ENCODE data around the gene KCNK1. TPM values are rescaled to one million over a fixed set of nuclear protein-coding genes. Genes with fewer than 3 reads are reported as not detected.
"Not testable (repeated sequence)": the region's sequence is repeated elsewhere in the genome, so short reads cannot be mapped to it uniquely, and the experiment has no call there.

Gene KCNK1
- total and polyA plus RNA-seq, 3 experiments from 2014 or later, result 1.1 to 1.4 TPM; not detected in 1

DNA sequence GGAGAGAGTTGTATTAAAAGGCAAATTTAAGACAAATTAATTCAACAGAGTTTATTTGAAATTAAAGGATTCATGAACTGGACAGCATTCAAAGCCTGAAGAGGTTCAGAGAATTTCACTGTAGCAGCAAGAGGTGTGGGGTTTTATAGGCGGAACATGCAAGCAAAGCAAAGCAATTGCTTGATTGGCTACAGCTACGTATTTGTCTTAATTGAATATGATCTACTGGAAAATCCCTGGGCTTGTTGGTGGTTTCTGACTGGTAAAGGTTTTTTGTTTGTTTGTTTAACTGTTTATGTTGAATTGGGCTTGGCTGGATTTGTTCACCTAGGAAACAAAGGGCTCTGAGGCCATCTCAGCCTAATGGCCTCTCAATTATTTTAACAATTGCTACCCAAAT is 61.5 kb downstream of the KCNK1 start:
- H3K9me3 ChIP-seq (ENCODE audit: low read length), result no peaks in the 10 kb centered on the region
- H3K36me3 Mint-ChIP-seq, result no peaks in the 10 kb centered on the region
- H3K9me3 Mint-ChIP-seq, result peaks cover 0 to 2% (median 0%) of the 10 kb centered on the region in 5 donors
- no peak overlapping the region for H3K27ac Mint-ChIP-seq
- H3K27me3 ChIP-seq (ENCODE audit: insufficient read depth, low read length, poor library complexity, severe bottlenecking), result no peaks in the 10 kb centered on the region
- ChIA-PET CTCF (no interaction called here), POLR2A (no interaction called here)
- no peak overlapping the region for H3K4me3 ChIP-seq (ENCODE audit: low read length)
- DNase-seq, result no peak
- H3K4me1 ChIP-seq (ENCODE audit: insufficient read depth, low read length), result no peaks in the 10 kb centered on the region
- peaks cover 1 to 23% of the 10 kb centered on the region in 2 donors for H3K27me3 Mint-ChIP-seq
- H3K4me3 Mint-ChIP-seq, result no peak overlapping the region
- no peaks in the 10 kb centered on the region for H3K4me1 Mint-ChIP-seq
- no peak overlapping the region for H3K27ac ChIP-seq (ENCODE audit: low read depth, low read length)
- H3K36me3 ChIP-seq (ENCODE audit: insufficient read depth, low read length), result no peaks in the 10 kb centered on the region

DNA sequence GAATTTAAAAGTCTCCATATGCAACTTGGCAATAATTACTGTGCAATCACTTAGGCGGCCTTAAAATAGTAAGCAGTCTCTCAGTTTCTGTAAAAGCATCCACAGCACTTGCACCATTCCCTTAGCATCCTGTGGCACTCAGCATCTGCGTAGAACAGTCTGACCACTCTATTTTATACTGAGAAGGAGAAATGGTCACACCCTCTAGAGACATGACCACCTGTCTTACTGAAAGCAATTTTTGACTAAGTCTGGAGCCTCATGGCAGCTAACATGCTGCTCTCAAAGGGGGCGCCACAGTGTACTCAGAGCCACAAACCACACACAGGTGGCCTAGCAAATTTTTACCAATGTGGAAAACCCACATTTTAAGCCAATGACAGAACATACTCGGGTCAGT is 62.0 kb downstream of the KCNK1 start:
- CTCF ChIA-PET, result no interaction called here
- DNase-seq, result no peak

DNA sequence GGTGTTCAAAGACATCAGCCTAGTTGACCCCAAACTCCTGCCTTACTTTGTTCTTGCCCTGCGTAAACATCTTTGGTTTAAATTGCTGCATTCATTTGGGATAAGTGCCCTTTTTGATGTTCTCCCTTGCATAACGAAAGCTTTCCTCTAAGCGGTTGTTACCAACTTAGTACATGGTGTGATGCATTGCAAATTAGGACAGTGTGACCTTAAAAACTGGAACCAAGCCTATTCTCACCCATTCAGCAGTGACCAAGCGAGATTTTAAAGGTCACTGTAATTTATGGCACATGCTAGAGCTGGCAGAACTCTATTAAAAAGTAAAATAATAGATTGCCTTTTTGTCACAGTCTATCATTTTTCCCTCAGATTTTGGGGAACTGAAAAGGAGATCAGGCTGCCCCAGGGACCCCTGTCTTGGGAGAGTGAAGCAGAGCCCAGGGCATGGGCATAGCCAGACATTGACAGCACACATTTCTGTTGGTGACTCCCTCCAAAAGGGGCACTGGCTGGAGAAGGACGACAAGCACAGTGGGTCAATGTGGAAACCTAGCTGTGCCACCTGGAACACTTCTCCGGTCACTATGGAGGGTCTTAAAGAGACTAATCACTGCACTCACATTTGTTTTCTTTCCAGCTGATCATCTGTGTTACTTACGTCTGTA is 63.9 kb downstream of the KCNK1 start:
- CTCF ChIA-PET, result interaction anchor here (1.0 kb wide), 1 partner anchor 9 kb away, joined by 3 read pairs; no protein-coding TSS in a partner anchor
- no peak overlapping the region for H3K4me3 ChIP-seq (ENCODE audit: low read length)
- DNase-seq, result no peak
- no peaks in the 10 kb centered on the region for H3K4me1 Mint-ChIP-seq
- H3K4me3 Mint-ChIP-seq, result no peak overlapping the region
- no peaks in the 10 kb centered on the region for H3K36me3 Mint-ChIP-seq
- H3K27me3 ChIP-seq (ENCODE audit: insufficient read depth, low read length, poor library complexity, severe bottlenecking), result no peaks in the 10 kb centered on the region
- no peak overlapping the region for H3K27ac ChIP-seq (ENCODE audit: low read depth, low read length)
- H3K27me3 Mint-ChIP-seq, result peaks cover 1 to 23% of the 10 kb centered on the region in 2 donors
- H3K27ac Mint-ChIP-seq, result no peak overlapping the region
- peaks cover 0 to 2% (median 0%) of the 10 kb centered on the region in 5 donors for H3K9me3 Mint-ChIP-seq
- no peaks in the 10 kb centered on the region for H3K9me3 ChIP-seq (ENCODE audit: low read length)
- H3K4me1 ChIP-seq (ENCODE audit: insufficient read depth, low read length), result no peaks in the 10 kb centered on the region
- POLR2A ChIA-PET, result no interaction called here
- no peaks in the 10 kb centered on the region for H3K36me3 ChIP-seq (ENCODE audit: insufficient read depth, low read length)

More for the DNA sequence above, 62.0 kb downstream of the KCNK1 start:
- Mint-ChIP-seq H3K27ac (no peak overlapping the region), H3K36me3 (no peaks in the 10 kb centered on the region), H3K27me3 (peaks cover 1 to 23% of the 10 kb centered on the region in 2 donors), H3K9me3 (peaks cover 0 to 2% (median 0%) of the 10 kb centered on the region in 5 donors), H3K4me3 (no peak overlapping the region), H3K4me1 (no peaks in the 10 kb centered on the region)
- Histone ChIP-seq H3K27me3 (ENCODE audit: insufficient read depth, low read length, poor library complexity, severe bottlenecking) (no peaks in the 10 kb centered on the region), H3K9me3 (ENCODE audit: low read length) (no peaks in the 10 kb centered on the region), H3K4me1 (ENCODE audit: insufficient read depth, low read length) (no peaks in the 10 kb centered on the region), H3K27ac (ENCODE audit: low read depth, low read length) (no peak overlapping the region), H3K4me3 (ENCODE audit: low read length) (no peak overlapping the region), H3K36me3 (ENCODE audit: insufficient read depth, low read length) (no peaks in the 10 kb centered on the region)
- POLR2A ChIA-PET, result no interaction called here

DNA sequence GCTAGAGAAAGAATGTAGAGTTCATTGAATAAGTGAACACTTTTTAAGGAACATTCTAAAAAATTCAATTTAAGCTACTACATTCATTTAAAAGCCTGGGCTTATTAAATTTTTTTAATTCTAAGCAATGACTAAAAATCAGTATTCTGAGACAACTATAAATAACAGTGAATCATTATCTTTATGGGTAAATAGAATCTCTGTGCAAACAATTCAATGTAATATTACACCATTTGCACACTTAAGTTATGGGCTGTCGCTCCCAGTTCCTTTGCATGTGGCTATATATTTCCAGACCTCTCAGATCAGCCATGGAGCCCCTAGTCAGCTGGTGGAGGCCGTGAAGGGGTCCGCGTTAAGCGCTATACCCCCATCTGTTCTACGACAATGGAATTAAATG is 65.1 kb downstream of the KCNK1 start:
- CTCF ChIA-PET, result interaction anchor here (1.0 kb wide), 1 partner anchor 10 kb away, joined by 3 read pairs; no protein-coding TSS in a partner anchor
- DNase-seq, result no peak

DNA sequence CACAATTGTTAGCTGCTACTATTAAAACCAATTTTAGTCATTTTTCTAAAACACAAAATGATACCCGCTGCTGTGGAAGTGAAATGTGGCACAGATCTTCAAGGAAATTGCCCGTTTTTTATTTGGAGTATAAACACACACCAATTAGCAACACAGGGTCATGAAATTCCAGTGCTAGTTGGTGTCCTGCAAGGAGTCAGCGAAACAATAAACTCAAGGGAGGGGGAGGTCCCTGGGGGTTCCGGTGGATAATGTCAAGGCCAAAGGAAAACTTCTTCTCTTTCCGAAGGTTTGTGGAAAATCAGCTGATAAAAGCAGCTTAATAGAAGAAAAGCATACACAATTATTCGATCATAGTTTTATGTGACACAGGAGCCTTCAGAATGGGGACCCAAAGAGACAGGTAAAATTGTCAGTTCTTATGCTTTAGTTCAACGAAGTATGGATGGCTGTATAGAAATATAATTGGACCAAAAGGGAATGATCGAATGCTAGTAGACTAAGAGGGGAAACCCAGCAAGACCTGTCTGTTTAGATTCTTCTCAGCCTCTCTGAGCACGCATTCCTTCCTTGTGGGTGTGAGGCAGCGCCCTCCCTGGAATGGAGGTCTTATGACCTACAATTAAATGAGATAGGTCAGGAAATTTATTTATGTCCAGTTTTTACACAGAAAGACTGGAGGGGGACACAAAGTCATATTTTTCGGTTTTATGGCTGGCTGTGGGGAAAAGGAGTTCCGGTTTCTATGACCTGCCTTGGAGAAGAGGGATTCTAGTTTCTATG is 65.9 kb downstream of the KCNK1 start:
- Histone ChIP-seq H3K27ac (ENCODE audit: low read depth, low read length) (no peak overlapping the region), H3K9me3 (ENCODE audit: low read length) (no peaks in the 10 kb centered on the region), H3K27me3 (ENCODE audit: insufficient read depth, low read length, poor library complexity, severe bottlenecking) (no peaks in the 10 kb centered on the region), H3K4me1 (ENCODE audit: insufficient read depth, low read length) (no peaks in the 10 kb centered on the region), H3K4me3 (ENCODE audit: low read length) (no peak overlapping the region), H3K36me3 (ENCODE audit: insufficient read depth, low read length) (no peaks in the 10 kb centered on the region)
- ChIA-PET POLR2A (no interaction called here), CTCF (no interaction called here)
- Mint-ChIP-seq H3K9me3 (peaks cover 0 to 2% (median 0%) of the 10 kb centered on the region in 5 donors), H3K4me1 (no peaks in the 10 kb centered on the region), H3K4me3 (no peak overlapping the region), H3K36me3 (no peaks in the 10 kb centered on the region), H3K27ac (no peak overlapping the region), H3K27me3 (peaks cover 1 to 16% of the 10 kb centered on the region in 2 donors)
- no peak for DNase-seq

More for the DNA sequence above, 65.1 kb downstream of the KCNK1 start:
- Histone ChIP-seq H3K4me3 (ENCODE audit: low read length) (no peak overlapping the region), H3K4me1 (ENCODE audit: insufficient read depth, low read length) (no peaks in the 10 kb centered on the region), H3K27ac (ENCODE audit: low read depth, low read length) (no peak overlapping the region), H3K27me3 (ENCODE audit: insufficient read depth, low read length, poor library complexity, severe bottlenecking) (no peaks in the 10 kb centered on the region), H3K9me3 (ENCODE audit: low read length) (no peaks in the 10 kb centered on the region), H3K36me3 (ENCODE audit: insufficient read depth, low read length) (no peaks in the 10 kb centered on the region)
- H3K9me3 Mint-ChIP-seq, result peaks cover 0 to 2% (median 0%) of the 10 kb centered on the region in 5 donors
- H3K4me3 Mint-ChIP-seq, result no peak overlapping the region
- peaks cover 1 to 18% of the 10 kb centered on the region in 2 donors for H3K27me3 Mint-ChIP-seq
- POLR2A ChIA-PET, result no interaction called here
- H3K4me1 Mint-ChIP-seq, result no peaks in the 10 kb centered on the region
- H3K27ac Mint-ChIP-seq, result no peak overlapping the region
- H3K36me3 Mint-ChIP-seq, result no peaks in the 10 kb centered on the region

DNA sequence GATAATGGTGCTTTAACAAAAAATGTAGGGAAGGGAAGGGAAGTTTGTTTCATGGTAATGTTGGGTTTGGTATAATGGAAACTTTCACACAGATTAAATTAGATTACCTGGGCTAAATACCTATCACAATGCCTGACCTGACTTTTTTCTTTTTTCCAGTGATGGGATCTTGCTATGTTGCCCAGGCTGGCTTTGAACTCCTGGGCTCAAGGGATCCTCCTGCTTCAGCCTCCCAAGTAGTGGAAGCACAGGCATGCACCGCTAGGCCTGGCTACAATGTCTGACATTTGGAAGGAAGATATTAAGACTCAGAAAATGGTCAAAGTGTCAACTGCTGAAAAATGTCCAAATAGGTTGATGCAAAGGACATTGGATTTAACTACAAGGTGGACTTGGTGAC is 67.4 kb downstream of the KCNK1 start:
- no peaks in the 10 kb centered on the region for H3K4me1 Mint-ChIP-seq
- no peak overlapping the region for H3K4me3 Mint-ChIP-seq
- Histone ChIP-seq H3K4me3 (ENCODE audit: low read length) (no peak overlapping the region), H3K27ac (ENCODE audit: low read depth, low read length) (no peak overlapping the region), H3K27me3 (ENCODE audit: insufficient read depth, low read length, poor library complexity, severe bottlenecking) (no peaks in the 10 kb centered on the region), H3K4me1 (ENCODE audit: insufficient read depth, low read length) (no peaks in the 10 kb centered on the region), H3K36me3 (ENCODE audit: insufficient read depth, low read length) (no peaks in the 10 kb centered on the region), H3K9me3 (ENCODE audit: low read length) (no peaks in the 10 kb centered on the region)
- DNase-seq, result no peak
- POLR2A ChIA-PET, result no interaction called here
- H3K36me3 Mint-ChIP-seq, result no peaks in the 10 kb centered on the region
- H3K27me3 Mint-ChIP-seq, result peaks cover 1 to 27% of the 10 kb centered on the region in 2 donors
- peaks cover 0 to 4% (median 0%) of the 10 kb centered on the region in 5 donors for H3K9me3 Mint-ChIP-seq
- H3K27ac Mint-ChIP-seq, result no peak overlapping the region
- CTCF ChIA-PET, result no interaction called here

DNA sequence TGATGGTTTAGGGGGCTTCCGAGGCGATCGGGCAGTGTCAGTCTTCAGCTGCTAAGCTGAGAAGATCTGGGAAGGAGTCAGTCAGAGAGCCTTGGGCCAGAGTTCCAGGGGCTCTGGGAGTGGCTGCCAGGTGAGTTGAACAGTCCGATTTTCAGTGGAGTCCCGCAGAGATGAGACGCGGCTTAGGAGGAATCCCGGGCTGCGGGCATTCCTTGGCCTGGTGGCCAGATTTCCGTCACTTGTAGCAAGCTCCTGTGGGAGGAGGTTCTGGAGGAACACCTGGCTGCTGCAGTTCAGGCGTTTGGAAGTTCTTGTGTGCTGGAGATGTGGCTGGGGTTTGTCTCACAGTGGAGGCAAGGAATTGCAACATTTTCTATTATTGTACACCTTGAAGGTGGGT is 72.7 kb downstream of the KCNK1 start:
- CTCF ChIA-PET, H3K4me1 Mint-ChIP-seq: not testable (repeated sequence)

DNA sequence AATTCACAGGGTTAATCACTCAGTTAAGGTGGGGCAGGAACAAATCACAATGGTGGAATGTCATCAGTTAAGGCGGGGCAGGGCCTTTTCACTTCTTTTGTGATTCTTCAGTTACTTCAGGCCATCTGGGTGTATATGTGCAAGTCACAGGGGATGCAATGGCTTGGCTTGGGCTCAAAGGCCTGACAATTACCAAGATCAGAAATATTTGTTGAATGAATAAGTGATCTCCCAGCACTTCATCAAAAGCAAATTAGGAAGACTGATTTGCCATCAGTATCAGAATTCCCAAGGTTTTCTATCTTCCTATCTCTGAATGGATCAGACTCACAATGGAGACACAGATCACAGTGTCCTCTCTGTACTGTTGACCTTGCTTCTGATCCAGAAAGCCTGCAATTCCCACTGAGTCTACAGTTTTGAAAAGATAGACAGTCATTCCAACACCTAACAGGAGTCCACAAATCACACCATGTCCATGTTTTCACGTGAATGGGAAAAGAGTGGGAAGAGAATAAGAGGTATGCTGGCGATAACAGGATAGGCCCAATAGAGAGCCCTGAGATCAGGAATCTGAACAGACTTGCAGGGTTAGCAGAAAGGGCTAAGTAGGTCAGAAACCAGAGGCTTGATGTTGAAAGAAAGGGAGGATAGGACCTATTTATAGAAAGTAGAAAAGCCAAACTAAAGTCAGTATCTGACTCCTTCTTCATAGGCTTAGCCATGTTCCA is 75.3 kb downstream of the KCNK1 start:
- H3K27me3 ChIP-seq (ENCODE audit: insufficient read depth, low read length, poor library complexity, severe bottlenecking), result no peaks in the 10 kb centered on the region
- H3K9me3 Mint-ChIP-seq, result peaks cover 0 to 4% (median 0%) of the 10 kb centered on the region in 5 donors
- DNase-seq, result no peak

More for the DNA sequence above, 72.7 kb downstream of the KCNK1 start:
- H3K9me3 ChIP-seq (ENCODE audit: low read length); H3K27me3 ChIP-seq (ENCODE audit: insufficient read depth, low read length, poor library complexity, severe bottlenecking); H3K36me3 Mint-ChIP-seq; H3K36me3 ChIP-seq (ENCODE audit: insufficient read depth, low read length); H3K4me3 Mint-ChIP-seq; DNase-seq; H3K4me1 ChIP-seq (ENCODE audit: insufficient read depth, low read length); H3K9me3 Mint-ChIP-seq; H3K27ac Mint-ChIP-seq; H3K27ac ChIP-seq (ENCODE audit: low read depth, low read length); H3K4me3 ChIP-seq (ENCODE audit: low read length); POLR2A ChIA-PET: not testable (repeated sequence)
- H3K27me3 Mint-ChIP-seq, result peaks cover 6 to 29% of the 10 kb centered on the region in 2 donors

More for the DNA sequence above, 75.3 kb downstream of the KCNK1 start:
- Histone ChIP-seq H3K4me1 (ENCODE audit: insufficient read depth, low read length) (no peaks in the 10 kb centered on the region), H3K27ac (ENCODE audit: low read depth, low read length) (no peak overlapping the region), H3K4me3 (ENCODE audit: low read length) (no peak overlapping the region), H3K36me3 (ENCODE audit: insufficient read depth, low read length) (no peaks in the 10 kb centered on the region), H3K9me3 (ENCODE audit: low read length) (no peaks in the 10 kb centered on the region)
- CTCF ChIA-PET, result no interaction called here
- H3K36me3 Mint-ChIP-seq, result no peaks in the 10 kb centered on the region
- POLR2A ChIA-PET, result no interaction called here
- H3K27ac Mint-ChIP-seq, result no peak overlapping the region
- no peaks in the 10 kb centered on the region for H3K4me1 Mint-ChIP-seq
- peaks cover 6 to 23% of the 10 kb centered on the region in 2 donors for H3K27me3 Mint-ChIP-seq
- H3K4me3 Mint-ChIP-seq, result no peak overlapping the region
